SW480 (cell line): ENCODE data around the gene LMLN.
A peak's percentile ranks its signal among the peaks of the same experiment; 100 is the strongest.
"Not testable (repeated sequence)": the region's sequence is repeated elsewhere in the genome, so short reads cannot be mapped to it uniquely, and the experiment has no call there.

ENCODE experiments used
- DNase-seq: peaks from one replicate; pipeline ENCODE4 v3.0.0-alpha.2; 2016; ENCODE audit warnings: low spot score

Gene LMLN

GRCh38 chr3:198027045-198027798 is 67.2 kb downstream of the LMLN start:
- DNase-seq, result no peak

- DNase-seq, result no peak
Observed at GRCh38 chr3:198027799-198028390, 67.9 kb downstream of the LMLN start.

DNA sequence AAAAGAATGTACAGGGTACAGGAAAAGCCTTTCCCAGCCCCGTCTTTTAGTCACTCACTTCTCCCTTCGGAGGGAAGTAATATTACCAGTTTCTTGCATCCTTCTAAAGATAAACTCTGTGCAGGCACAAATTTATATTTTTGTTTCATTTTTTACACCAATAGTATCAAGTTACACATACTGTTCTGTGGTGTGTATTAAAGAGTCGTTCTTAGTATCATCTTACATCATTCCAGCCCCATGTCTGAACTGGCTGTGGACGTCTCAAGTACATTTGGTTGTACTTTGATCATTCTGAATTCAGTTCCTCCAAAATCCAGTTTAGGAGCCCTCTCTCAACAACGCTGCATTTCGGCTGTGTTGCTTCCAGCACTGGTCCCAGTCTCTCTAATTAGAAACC is 68.7 kb downstream of the LMLN start:
- no peak for DNase-seq

DNA sequence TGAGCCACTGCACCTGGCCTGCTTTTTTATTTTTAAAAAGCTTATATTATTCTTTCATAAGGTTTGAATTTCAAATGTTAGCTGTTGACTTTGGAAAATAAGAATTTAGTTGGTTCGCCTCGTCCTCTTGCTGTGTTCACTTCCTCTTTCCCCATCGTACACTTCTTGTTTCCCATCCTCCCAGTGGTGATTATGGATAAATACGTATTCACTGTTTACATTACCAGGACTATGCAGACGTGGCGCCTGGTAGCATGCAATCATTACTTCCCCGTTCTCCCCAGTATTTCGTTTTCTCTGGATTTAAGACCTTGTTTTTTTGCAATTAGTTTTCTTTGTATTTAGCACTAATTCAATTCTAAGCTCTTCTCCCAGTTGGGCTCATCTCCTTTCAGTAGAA is 70.1 kb downstream of the LMLN start:
- DNase-seq, result no peak

DNA sequence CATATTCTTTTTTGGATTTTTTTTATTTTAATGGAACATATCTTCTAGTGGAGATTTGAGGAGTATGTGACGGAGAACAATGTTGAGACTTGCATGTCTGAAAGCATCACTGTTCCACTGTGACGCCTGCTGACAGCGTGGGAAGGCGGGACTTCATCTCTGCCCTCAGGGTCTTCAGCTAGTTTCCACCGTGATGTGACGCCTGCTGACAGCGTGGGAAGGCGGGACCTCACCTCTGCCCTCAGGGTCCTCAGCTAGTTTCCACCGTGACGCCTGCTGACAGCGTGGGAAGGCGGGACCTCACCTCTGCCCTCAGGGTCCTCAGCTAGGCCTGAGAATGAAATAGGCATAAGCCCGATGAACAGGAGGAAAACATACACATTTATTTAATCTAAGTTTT is 70.7 kb downstream of the LMLN start:
- no peak for DNase-seq

DNA sequence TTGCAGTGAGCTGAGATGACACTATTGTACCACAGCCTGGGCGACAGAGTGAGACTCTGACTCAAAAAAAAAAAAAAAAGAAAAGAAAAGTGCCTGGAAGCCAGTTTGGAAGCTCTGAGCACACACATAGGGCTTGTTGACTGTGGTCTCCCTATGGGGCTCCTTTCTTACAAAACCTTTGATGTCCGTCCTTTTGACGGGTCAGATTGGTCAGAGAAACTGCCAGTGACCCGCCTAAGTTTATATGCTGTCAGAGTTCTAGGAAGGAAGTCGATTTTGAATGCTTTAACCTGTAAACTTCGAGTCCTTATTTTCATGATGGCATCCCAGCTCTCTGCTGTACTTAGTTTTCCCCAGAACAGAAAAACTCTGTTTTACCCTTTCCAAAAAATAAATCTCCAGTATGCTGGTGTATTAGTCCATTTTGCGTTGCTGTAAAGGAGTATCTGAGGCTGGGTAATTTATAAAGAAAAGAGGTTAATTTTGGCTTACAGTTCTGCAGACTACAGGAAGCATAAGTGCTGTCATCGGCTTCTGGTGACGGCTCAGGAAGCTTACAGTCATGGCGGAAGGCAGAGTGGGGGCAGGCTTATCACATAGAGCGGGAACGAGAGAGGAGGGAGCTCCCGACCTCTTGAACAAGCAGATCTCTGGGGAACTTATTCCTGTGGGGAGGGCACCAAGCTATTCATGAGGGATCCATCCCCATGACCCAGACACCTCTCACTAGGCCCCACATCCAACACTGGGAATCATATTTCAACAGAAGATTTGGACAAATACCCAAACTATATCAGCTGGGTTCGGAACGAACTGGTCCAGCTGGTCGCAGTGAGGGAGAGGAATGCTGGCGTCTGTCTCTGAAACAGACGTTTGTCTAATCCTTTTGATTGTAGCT is 72.3 kb downstream of the LMLN start:
- no peak for DNase-seq

GRCh38 chr3:198043119-198043518 is 83.1 kb downstream of the LMLN start:
- DNase-seq, result no peak

DNA sequence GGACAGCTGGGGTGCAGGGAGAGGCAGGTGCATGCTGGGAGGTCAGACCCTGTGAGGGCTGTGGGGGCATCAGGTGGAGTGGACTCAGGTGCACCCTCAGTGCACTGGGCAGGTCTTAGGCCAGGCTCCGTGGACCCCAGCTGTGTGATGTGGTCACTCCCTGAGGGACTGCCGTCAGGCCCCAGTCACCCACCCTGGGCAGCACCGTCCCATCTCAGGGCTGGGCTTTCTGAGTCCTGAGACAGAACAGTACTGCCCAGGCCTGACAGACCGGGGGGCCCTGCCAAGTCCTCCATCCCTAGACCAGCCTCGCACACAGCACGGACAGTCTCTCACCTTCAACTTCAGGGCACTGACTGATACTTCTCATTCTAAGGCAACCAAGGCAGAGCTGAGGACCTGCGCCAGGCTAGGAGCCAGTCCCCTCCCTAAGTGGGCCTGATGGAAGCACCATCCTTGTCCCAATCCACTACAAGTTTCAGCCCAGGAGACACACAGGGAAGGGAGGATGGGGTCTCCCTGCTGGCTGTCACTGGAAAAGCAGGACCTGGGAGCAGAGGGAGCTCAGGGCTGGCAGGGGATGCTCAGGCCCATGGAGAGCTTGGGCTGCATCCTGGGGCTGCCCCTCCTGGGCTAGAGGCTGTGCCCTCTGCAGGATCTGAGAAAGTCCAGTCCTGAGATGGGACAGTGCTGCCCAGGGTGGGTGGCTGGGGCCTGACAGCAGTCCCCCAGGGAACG is 86.3 kb downstream of the LMLN start:
- no peak for DNase-seq

DNA sequence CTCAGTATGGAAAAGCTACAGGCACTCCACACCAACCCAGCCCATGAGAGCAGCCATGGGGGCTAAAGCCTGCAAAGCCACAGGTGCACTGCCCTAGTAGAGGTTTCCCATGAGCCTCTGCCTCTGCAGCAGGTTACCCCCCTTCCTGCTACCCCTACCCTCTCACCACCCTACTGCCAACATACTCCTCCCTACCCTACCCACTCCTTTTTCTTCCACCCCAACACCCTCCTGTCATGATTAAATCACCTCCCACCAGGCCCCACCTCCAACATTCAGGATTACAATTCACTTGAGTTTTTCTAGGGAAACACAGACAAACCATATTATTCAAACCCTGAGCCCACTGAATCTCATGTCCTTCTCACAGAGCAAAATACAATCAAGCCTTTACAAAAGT is 88.4 kb downstream of the LMLN start:
- DNase-seq, result no peak

- DNase-seq, result no peak
Observed at GRCh38 chr3:198051836-198052235, 91.8 kb downstream of the LMLN start.

GRCh38 chr3:198053462-198053861 is 93.4 kb downstream of the LMLN start:
- not testable (repeated sequence) for DNase-seq

DNA sequence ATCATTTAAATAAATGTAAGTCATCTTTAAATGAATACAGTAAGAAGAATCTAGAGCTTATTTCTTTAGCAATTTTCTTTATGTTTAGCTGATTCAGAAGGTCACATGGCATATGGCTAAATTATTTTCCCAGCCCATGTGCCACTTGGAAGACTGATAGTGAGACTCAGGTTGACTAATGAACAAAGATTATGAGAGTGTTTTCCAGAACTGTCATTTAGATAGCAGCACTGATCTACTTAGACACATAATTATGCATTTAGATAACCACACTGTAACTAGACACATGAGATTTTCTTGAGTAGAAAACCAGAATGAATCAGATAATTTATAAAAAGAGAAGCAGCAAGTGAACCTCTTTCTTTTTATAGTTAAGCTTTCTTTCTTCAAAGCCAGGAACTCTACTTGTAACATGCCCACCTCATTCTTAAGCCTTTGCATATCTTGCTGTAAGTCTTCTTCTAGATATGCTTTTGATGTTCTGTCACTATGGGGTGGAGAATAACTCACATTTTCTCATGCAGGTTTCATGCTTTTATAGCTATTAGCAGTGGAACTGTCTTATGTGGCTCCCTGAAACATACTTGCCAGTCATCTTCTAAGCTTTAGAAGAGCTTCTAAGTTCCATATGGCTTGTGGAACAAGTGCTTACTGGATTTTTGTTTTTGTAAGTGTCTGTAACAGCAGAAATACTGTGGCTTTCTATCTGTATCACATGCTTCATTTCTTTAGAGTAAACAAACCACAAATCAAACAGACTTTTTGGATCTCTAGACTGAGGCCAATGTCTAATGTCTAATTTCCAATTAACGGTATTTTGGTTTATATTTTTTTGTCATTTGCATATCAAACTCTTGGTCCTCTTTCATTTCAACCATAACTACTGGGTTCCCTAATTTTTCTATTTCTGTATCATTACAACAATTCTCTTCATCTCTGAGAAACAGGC is 101.4 kb downstream of the LMLN start:
- no peak for DNase-seq

DNA sequence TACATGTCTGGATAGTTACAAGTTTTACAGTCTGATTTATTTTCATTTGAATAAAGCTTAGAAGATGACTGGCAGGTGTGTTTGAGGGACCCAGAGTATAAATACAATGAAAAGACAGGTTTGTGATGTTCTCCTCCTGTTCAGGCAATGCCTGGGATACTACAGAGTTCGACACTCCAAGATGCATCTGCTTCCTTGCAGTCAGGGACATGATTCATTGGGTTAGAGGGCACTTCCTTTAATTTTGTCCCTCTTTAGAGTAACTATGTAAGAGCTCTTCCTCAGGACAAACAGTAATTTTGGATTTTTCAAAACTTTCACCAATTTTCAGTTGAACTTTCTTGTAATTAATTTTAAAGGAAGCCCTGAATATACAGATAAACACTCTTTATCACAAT is 102.0 kb downstream of the LMLN start:
- no peak for DNase-seq

DNA sequence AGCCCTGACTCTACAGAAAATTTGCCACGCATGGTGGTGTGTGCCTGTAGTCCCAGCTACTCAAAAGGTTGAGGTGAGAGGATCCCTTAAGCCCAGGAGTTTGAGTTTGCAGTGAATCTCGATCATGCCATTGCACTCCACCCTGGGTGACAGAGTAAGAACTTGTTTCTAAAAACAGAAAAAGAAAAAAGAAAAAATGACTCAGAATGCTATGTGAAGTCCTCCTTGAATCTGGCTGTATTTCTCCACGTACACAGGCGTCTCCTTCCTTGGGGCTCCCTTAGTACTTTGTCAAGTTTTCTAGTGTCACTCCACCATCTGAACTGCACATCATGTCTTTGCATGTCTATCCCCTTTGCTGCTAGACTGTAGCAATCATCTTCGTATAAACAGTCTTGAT is 104.4 kb downstream of the LMLN start:
- DNase-seq, result no peak

DNA sequence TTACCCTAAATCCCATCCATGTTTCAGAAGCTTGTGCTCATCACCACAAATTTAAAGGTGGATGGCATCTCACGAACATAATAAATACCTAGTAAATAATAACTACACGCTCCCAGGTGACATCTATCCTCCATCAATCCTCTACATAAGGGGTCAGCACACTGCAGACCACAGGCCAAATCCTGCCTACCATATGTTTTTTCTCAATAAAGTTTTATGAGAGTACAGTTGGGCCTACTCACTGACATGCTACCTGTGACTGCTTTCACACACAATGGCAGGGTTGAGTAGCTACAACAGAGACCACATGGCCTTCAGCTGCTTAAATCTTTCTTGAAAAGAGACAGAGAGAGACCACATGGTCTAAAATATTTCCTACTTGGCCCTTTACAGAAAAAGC is 105.9 kb downstream of the LMLN start:
- no peak for DNase-seq

GRCh38 chr3:198067416-198067815 is 107.4 kb downstream of the LMLN start:
- DNase-seq, result no peak

- DNase-seq, result no peak
Observed at GRCh38 chr3:198070871-198071270, 110.9 kb downstream of the LMLN start.

GRCh38 chr3:198071602-198072287 is 111.7 kb downstream of the LMLN start:
- peak; percentile 95 for DNase-seq

- DNase-seq, result no peak
Observed at GRCh38 chr3:198076722-198077308, 116.8 kb downstream of the LMLN start.
